Kidney glomerular epithelial cell (primary cell): ENCODE data around the gene SSH2.
"Not testable (repeated sequence)": the region's sequence is repeated elsewhere in the genome, so short reads cannot be mapped to it uniquely, and the experiment has no call there.

Experiments used
- DNase-seq: peaks from one replicate; lab custom pipeline; 2025; lab: John Stamatoyannopoulos, UW

Gene SSH2

GRCh38 chr17:29709866-29710519, 220.0 kb downstream of the SSH2 start:
- DNase-seq = peak; percentile 93

GRCh38 chr17:29707212-29707571, 222.8 kb downstream of the SSH2 start:
- DNase-seq = no peak

GRCh38 chr17:29706045-29706431, 224.0 kb downstream of the SSH2 start:
- no peak for DNase-seq

GRCh38 chr17:29705386-29705785, 224.6 kb downstream of the SSH2 start:
- no peak for DNase-seq

- DNase-seq = peak; percentile 52
Observed at GRCh38 chr17:29699283-29699682, 230.7 kb downstream of the SSH2 start.

- DNase-seq = no peak
Observed at GRCh38 chr17:29698837-29699236, 231.2 kb downstream of the SSH2 start.

- no peak for DNase-seq
Observed at GRCh38 chr17:29698019-29698777, 231.8 kb downstream of the SSH2 start.

GRCh38 chr17:29697371-29697770, 232.7 kb downstream of the SSH2 start:
- no peak for DNase-seq

- DNase-seq = no peak
Observed at GRCh38 chr17:29694918-29695563, 235.0 kb downstream of the SSH2 start.

- DNase-seq = no peak
Observed at GRCh38 chr17:29693751-29694150, 236.3 kb downstream of the SSH2 start.

GRCh38 chr17:29687596-29687995, 242.4 kb downstream of the SSH2 start:
- no peak for DNase-seq

- no peak for DNase-seq
Observed at GRCh38 chr17:29686993-29687590, 242.9 kb downstream of the SSH2 start.

- no peak for DNase-seq
Observed at GRCh38 chr17:29683481-29683880, 246.5 kb downstream of the SSH2 start.

GRCh38 chr17:29682987-29683386, 247.0 kb downstream of the SSH2 start:
- no peak for DNase-seq

GRCh38 chr17:29682054-29682453, 248.0 kb downstream of the SSH2 start:
- no peak for DNase-seq

- no peak for DNase-seq
Observed at GRCh38 chr17:29677824-29678223, 252.2 kb downstream of the SSH2 start.

- no peak for DNase-seq
Observed at GRCh38 chr17:29677221-29677791, 252.7 kb downstream of the SSH2 start.

GRCh38 chr17:29675961-29676360, 254.1 kb downstream of the SSH2 start:
- not testable (repeated sequence) for DNase-seq

- DNase-seq = no peak
Observed at GRCh38 chr17:29674281-29674680, 255.7 kb downstream of the SSH2 start.

GRCh38 chr17:29671661-29672060, 258.4 kb downstream of the SSH2 start:
- DNase-seq = no peak

- DNase-seq = no peak
Observed at GRCh38 chr17:29669266-29669665, 260.8 kb downstream of the SSH2 start.

- no peak for DNase-seq
Observed at GRCh38 chr17:29667969-29668368, 262.1 kb downstream of the SSH2 start.

- DNase-seq = no peak
Observed at GRCh38 chr17:29665481-29665810, 264.6 kb downstream of the SSH2 start.
